HEK293 (cell line): Measurements from ENCODE around the gene FAT2.

Source experiments
- HOXA7 ChIP-seq: sonication (generic); formaldehyde crosslinking; IDR thresholded peaks from 2 replicates; pipeline ENCODE4 v1.8.1; 2022; ENCODE audit warnings: missing genetic modification reagents, borderline replicate concordance
- KLF17 ChIP-seq: fragments of 450-650 bp; formaldehyde crosslinking; IDR thresholded peaks from 2 replicates; pipeline ENCODE4 v1.5.1; 2016; ENCODE audit warnings: missing biosample characterization, missing genetic modification characterization
- REST ChIP-seq: fragments of 450-650 bp; formaldehyde crosslinking; IDR thresholded peaks from 2 replicates; pipeline ENCODE4 v1.5.1; 2016; ENCODE audit warnings: missing biosample characterization, missing genetic modification characterization
- ZNF623 ChIP-seq: fragments of 450-650 bp; formaldehyde crosslinking; IDR thresholded peaks from 2 replicates; pipeline ENCODE4 v1.5.1; 2016; ENCODE audit warnings: missing biosample characterization, missing genetic modification characterization
- ZNF776 ChIP-seq: fragments of 450-650 bp; formaldehyde crosslinking; IDR thresholded peaks from 2 replicates; pipeline ENCODE4 v1.5.0; 2017; ENCODE audit warnings: missing biosample characterization, missing genetic modification characterization, borderline replicate concordance
- TF ChIP-seq, protein P1 (sequence below): fragments of 450-650 bp; formaldehyde crosslinking; IDR thresholded peaks from 2 replicates; pipeline ENCODE4 v1.5.1; 2016; ENCODE audit warnings: missing biosample characterization, missing genetic modification characterization
- TF ChIP-seq, protein P2 (sequence below): fragments of 450-650 bp; formaldehyde crosslinking; IDR thresholded peaks from 2 replicates; pipeline ENCODE4 v1.5.1; 2016; ENCODE audit warnings: missing biosample characterization, missing genetic modification characterization, low read depth
- TF ChIP-seq, protein P3 (sequence below): fragments of 450-650 bp; formaldehyde crosslinking; IDR thresholded peaks from 2 replicates; pipeline ENCODE4 v1.5.1; 2016; ENCODE audit warnings: missing biosample characterization, missing genetic modification characterization
- TF ChIP-seq, protein P4 (sequence below): fragments of 450-650 bp; formaldehyde crosslinking; conservative IDR thresholded peaks from 2 replicates; pipeline ENCODE4 v1.5.1; 2016; ENCODE audit warnings: low read depth, missing biosample characterization, missing genetic modification characterization

GRCh38 chr5:151628112-151628823, 37.1 kb upstream of the FAT2 start:
- TF ChIP-seq, protein P1, sequence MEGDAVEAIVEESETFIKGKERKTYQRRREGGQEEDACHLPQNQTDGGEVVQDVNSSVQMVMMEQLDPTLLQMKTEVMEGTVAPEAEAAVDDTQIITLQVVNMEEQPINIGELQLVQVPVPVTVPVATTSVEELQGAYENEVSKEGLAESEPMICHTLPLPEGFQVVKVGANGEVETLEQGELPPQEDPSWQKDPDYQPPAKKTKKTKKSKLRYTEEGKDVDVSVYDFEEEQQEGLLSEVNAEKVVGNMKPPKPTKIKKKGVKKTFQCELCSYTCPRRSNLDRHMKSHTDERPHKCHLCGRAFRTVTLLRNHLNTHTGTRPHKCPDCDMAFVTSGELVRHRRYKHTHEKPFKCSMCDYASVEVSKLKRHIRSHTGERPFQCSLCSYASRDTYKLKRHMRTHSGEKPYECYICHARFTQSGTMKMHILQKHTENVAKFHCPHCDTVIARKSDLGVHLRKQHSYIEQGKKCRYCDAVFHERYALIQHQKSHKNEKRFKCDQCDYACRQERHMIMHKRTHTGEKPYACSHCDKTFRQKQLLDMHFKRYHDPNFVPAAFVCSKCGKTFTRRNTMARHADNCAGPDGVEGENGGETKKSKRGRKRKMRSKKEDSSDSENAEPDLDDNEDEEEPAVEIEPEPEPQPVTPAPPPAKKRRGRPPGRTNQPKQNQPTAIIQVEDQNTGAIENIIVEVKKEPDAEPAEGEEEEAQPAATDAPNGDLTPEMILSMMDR = no peak
- TF ChIP-seq KLF17 (tag by site-specific recombination) (no peak), HOXA7 (CRISPR knock-in tag) (no peak), ZNF623 (no peak), REST (tag by site-specific recombination) (no peak), ZNF776 (tag by site-specific recombination) (no peak)
- TF ChIP-seq, protein P2, sequence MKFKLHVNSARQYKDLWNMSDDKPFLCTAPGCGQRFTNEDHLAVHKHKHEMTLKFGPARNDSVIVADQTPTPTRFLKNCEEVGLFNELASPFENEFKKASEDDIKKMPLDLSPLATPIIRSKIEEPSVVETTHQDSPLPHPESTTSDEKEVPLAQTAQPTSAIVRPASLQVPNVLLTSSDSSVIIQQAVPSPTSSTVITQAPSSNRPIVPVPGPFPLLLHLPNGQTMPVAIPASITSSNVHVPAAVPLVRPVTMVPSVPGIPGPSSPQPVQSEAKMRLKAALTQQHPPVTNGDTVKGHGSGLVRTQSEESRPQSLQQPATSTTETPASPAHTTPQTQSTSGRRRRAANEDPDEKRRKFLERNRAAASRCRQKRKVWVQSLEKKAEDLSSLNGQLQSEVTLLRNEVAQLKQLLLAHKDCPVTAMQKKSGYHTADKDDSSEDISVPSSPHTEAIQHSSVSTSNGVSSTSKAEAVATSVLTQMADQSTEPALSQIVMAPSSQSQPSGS (tag by site-specific recombination) = no peak
- TF ChIP-seq, protein P3, sequence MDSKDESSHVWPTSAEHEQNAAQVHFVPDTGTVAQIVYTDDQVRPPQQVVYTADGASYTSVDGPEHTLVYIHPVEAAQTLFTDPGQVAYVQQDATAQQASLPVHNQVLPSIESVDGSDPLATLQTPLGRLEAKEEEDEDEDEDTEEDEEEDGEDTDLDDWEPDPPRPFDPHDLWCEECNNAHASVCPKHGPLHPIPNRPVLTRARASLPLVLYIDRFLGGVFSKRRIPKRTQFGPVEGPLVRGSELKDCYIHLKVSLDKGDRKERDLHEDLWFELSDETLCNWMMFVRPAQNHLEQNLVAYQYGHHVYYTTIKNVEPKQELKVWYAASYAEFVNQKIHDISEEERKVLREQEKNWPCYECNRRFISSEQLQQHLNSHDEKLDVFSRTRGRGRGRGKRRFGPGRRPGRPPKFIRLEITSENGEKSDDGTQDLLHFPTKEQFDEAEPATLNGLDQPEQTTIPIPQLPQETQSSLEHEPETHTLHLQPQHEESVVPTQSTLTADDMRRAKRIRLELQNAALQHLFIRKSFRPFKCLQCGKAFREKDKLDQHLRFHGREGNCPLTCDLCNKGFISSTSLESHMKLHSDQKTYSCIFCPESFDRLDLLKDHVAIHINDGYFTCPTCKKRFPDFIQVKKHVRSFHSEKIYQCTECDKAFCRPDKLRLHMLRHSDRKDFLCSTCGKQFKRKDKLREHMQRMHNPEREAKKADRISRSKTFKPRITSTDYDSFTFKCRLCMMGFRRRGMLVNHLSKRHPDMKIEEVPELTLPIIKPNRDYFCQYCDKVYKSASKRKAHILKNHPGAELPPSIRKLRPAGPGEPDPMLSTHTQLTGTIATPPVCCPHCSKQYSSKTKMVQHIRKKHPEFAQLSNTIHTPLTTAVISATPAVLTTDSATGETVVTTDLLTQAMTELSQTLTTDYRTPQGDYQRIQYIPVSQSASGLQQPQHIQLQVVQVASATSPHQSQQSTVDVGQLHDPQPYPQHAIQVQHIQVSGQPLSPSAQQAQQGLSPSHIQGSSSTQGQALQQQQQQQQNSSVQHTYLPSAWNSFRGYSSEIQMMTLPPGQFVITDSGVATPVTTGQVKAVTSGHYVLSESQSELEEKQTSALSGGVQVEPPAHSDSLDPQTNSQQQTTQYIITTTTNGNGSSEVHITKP (tag by site-specific recombination) = no peak
- TF ChIP-seq, protein P4, sequence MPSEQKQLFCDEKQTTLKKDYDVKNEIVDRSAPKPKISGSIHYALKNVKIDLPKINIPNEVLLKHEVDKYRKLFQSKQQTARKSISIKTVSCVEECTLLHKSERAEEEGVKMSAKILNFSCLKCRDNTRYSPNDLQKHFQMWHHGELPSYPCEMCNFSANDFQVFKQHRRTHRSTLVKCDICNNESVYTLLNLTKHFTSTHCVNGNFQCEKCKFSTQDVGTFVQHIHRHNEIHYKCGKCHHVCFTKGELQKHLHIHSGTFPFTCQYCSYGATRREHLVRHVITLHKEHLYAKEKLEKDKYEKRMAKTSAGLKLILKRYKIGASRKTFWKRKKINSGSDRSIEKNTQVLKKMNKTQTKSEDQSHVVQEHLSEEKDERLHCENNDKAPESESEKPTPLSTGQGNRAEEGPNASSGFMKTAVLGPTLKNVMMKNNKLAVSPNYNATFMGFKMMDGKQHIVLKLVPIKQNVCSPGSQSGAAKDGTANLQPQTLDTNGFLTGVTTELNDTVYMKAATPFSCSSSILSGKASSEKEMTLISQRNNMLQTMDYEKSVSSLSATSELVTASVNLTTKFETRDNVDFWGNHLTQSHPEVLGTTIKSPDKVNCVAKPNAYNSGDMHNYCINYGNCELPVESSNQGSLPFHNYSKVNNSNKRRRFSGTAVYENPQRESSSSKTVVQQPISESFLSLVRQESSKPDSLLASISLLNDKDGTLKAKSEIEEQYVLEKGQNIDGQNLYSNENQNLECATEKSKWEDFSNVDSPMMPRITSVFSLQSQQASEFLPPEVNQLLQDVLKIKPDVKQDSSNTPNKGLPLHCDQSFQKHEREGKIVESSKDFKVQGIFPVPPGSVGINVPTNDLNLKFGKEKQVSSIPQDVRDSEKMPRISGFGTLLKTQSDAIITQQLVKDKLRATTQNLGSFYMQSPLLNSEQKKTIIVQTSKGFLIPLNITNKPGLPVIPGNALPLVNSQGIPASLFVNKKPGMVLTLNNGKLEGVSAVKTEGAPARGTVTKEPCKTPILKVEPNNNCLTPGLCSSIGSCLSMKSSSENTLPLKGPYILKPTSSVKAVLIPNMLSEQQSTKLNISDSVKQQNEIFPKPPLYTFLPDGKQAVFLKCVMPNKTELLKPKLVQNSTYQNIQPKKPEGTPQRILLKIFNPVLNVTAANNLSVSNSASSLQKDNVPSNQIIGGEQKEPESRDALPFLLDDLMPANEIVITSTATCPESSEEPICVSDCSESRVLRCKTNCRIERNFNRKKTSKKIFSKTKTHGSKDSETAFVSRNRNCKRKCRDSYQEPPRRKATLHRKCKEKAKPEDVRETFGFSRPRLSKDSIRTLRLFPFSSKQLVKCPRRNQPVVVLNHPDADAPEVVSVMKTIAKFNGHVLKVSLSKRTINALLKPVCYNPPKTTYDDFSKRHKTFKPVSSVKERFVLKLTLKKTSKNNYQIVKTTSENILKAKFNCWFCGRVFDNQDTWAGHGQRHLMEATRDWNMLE (tag by site-specific recombination) = no peak
